Fibroblast of pulmonary artery (primary cell): ENCODE results near the gene ABR.
"Not testable (repeated sequence)": the region's sequence is repeated elsewhere in the genome, so short reads cannot be mapped to it uniquely, and the experiment has no call there.

Experiments used
- DNase-seq: peaks from one replicate; pipeline ENCODE4 v3.0.0-alpha.2; 2010; ENCODE audit warnings: low read depth
- H3K4me3 ChIP-seq: replicated peaks from 2 replicates; pipeline ENCODE4 v1.5.1; 2011; ENCODE audit warnings: low read depth, mild to moderate bottlenecking, control low read depth, low read length, moderate library complexity
- TF ChIP-seq, protein P1 (sequence below): IDR thresholded peaks from 2 replicates; pipeline ENCODE4 v1.5.1; 2011; ENCODE audit warnings: mild to moderate bottlenecking, control low read depth, low read length, inconsistent platforms; ENCODE audit errors: missing control alignments

ABR gene

GRCh38 chr17:1077581-1077985 is 102.2 kb downstream of the ABR start:
- no peak for DNase-seq
- TF ChIP-seq, protein P1, sequence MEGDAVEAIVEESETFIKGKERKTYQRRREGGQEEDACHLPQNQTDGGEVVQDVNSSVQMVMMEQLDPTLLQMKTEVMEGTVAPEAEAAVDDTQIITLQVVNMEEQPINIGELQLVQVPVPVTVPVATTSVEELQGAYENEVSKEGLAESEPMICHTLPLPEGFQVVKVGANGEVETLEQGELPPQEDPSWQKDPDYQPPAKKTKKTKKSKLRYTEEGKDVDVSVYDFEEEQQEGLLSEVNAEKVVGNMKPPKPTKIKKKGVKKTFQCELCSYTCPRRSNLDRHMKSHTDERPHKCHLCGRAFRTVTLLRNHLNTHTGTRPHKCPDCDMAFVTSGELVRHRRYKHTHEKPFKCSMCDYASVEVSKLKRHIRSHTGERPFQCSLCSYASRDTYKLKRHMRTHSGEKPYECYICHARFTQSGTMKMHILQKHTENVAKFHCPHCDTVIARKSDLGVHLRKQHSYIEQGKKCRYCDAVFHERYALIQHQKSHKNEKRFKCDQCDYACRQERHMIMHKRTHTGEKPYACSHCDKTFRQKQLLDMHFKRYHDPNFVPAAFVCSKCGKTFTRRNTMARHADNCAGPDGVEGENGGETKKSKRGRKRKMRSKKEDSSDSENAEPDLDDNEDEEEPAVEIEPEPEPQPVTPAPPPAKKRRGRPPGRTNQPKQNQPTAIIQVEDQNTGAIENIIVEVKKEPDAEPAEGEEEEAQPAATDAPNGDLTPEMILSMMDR = no peak
- no peak overlapping the region for H3K4me3 ChIP-seq

- TF ChIP-seq, protein P1 = no peak
- no peak overlapping the region for H3K4me3 ChIP-seq
- no peak for DNase-seq
Measured at GRCh38 chr17:1076982-1077302, 102.8 kb downstream of the ABR start.

DNA sequence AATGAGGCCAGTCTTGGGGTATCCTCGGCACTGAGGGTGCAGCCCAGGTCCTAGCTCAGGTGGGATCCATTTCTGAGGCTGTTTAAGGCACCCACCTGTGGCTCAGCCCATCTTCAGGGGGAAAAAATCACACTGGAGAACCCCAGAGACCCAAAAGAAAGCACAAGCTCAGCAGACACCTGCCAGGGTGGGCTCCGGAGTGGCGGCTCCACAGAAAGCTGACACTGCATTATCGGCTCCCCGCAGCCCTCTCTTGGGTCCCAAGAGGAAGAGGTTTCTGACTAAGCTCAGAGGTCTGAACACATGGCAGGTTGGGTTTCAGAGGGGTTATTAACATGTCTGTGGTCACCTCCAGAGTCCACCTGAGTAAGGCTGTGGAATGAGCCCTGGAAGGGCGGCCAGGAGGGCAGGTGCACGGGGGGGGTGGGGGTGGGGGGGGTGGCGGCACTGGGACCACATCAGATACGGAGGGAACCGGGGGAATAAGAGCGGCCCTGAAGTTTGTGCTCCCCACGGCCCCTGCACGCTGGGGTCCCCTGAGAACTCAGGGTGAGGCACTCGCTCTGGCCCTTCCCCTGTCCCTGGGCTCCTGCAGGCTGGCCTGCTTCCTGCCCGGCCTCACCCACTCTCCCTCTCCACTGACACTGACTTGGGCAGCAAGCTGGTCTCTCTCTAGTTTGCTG is 103.3 kb downstream of the ABR start:
- no peak overlapping the region for H3K4me3 ChIP-seq
- TF ChIP-seq, protein P1 = no peak
- DNase-seq = no peak

- TF ChIP-seq, protein P1 = no peak
Measured at GRCh38 chr17:1074886-1075605, 104.7 kb downstream of the ABR start.

DNA sequence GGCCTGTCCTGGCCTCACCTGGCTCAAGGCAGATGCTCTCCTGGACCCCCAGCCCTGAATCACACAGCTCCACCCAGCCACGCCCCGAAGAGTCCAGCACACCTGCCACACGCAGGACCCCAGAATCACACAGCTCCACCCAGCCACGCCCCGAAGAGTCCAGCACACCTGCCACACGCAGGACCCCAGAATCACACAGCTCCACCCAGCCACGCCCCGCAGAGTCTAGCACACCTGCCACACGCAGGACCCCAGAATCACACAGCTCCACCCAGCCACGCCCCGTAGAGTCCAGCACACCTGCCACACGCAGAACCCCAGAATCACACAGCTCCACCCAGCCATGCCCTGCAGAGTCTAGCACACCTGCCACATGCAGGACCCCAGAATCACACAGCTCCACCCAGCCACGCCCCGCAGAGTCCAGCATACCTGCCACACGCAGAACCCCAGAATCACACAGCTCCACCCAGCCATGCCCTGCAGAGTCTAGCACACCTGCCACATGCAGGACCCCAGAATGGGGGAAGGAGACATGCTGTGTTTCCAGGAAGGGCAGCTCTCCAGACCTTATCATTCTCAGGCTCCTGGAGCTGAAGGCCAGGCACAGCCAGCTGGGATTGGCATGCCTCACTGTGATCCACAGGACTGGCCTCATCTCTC is 105.7 kb downstream of the ABR start:
- not testable (repeated sequence) for H3K4me3 ChIP-seq, DNase-seq

More at GRCh38 chr17:1074886-1075605, 104.7 kb downstream of the ABR start:
- DNase-seq = no peak
- no peak overlapping the region for H3K4me3 ChIP-seq

DNA sequence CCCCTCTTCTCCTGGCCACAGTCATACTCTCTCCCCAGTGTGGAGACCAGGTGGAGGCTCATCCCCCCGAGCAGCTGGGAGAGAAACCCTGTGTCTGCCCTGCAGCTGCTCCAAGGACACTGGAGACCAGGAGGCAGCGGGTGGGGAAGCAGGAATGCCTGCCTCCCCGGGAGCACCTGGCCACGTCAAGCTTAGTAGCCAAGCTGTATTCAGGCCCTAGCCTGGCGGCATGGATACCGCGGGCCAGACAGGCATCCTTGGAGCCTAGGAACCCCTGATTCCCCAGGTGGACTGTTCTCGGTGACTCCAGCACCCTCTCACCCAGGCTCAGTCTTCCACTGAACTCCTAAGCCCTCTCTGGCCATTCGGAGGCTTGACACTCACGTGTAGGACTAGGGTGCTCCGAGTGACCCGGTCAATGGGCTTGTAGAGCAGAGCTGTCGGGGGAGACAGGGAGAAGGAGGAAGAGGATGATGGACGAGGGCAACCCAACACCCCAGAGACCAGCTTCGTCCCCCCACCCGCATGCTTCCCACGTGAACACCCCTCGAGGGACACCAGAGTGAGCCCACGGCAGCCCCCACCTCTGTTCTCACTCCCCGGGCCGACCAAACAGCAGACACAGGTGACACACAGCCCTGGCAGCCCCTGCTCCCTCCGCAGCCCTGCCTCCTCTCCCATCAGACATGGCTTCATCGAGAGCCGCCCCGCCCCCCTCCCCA is 106.4 kb downstream of the ABR start:
- no peak overlapping the region for H3K4me3 ChIP-seq
- TF ChIP-seq, protein P1 = no peak

DNA sequence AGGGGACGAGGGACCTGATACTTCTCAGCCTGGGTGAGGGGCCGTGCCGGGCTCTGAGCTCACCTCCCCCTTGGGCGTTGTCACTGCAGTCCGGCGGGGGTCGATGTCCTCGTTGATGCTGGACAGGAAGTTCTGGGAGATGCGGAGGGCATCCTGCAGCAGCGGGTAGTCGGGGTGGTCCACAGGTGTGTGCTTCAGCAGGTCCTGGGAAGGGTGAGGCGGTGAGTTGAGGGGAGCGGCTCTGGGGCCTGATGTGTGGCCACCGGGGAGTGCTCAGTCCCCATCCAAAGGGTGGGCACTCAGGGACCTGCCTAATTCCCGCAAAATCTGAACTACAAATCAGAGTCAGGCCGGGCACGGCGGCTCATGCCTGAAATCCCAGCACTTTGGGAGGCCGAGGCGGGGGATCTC is 107.2 kb downstream of the ABR start:
- TF ChIP-seq, protein P1 = no peak
- no peak overlapping the region for H3K4me3 ChIP-seq
- DNase-seq = no peak

More for the DNA sequence above, 106.4 kb downstream of the ABR start:
- no peak for DNase-seq
